Keratinocyte (primary cell): ENCODE measurements around the gene G6PC1. TPM values are rescaled to one million over a fixed set of nuclear protein-coding genes. Genes with fewer than 3 reads are reported as not detected.
"Not testable (repeated sequence)": the region's sequence is repeated elsewhere in the genome, so short reads cannot be mapped to it uniquely, and the experiment has no call there.

Experiments
- DNase-seq: peaks from one replicate; pipeline ENCODE4 v3.0.0-alpha.2; 2011; ENCODE audit warnings: low read depth, missing footprints, low spot score
- FAIRE-seq: peaks from 2 replicates; lab custom pipeline; 2011; peaks lifted over from hg19 to GRCh38; lab: Jason Lieb, UNC
- H2AFZ ChIP-seq: 2 replicates; pipeline ENCODE4 v1.6.0; 2012; ENCODE audit warnings: low read length, control low read depth, inconsistent platforms; ENCODE audit not compliant: control insufficient read depth
- H3K27ac ChIP-seq: 2 replicates; pipeline ENCODE4 v1.5.1; 2011; ENCODE audit warnings: low read length; ENCODE audit not compliant: control insufficient read depth, insufficient read depth
- H3K27me3 ChIP-seq: 3 replicates; pipeline ENCODE4 v1.6.0; 2011; ENCODE audit warnings: low read length; ENCODE audit not compliant: control insufficient read depth, insufficient read depth; ENCODE audit errors: extremely low read depth
- H3K36me3 ChIP-seq, 2 experiments: 2 replicates in 1 of 2; 3 replicates in 1 of 2; pipeline ENCODE4 v1.5.1; 2011; ENCODE audit warnings: low read length in 2 of 2, mild to moderate bottlenecking in 1 of 2; ENCODE audit not compliant: control insufficient read depth in 2 of 2, insufficient read depth in 2 of 2; ENCODE audit errors: extremely low read depth in 1 of 2
- H3K4me1 ChIP-seq: 3 replicates; pipeline ENCODE4 v1.5.1; 2011; ENCODE audit warnings: low read length; ENCODE audit not compliant: control insufficient read depth, insufficient read depth; ENCODE audit errors: extremely low read depth
- H3K4me2 ChIP-seq: 3 replicates; pipeline ENCODE4 v1.6.0; 2011; ENCODE audit warnings: low read depth, low read length; ENCODE audit not compliant: control insufficient read depth, insufficient read depth; ENCODE audit errors: extremely low read depth
- H3K4me3 ChIP-seq, 3 experiments: fragments of 200-600 bp in 1 of 3; sonication (generic) in 1 of 3; 2 replicates in 2 of 3; 3 replicates in 1 of 3; pipeline ENCODE4 v1.5.1; 2011 to 2016; ENCODE audit warnings: low read length in 3 of 3, mild to moderate bottlenecking in 3 of 3, control low read depth in 2 of 3, inconsistent platforms in 1 of 3, low read depth in 1 of 3, mixed read lengths in 1 of 3, mixed run types in 1 of 3, moderate library complexity in 1 of 3; ENCODE audit not compliant: control insufficient read depth in 2 of 3, insufficient read depth in 2 of 3; ENCODE audit errors: extremely low read depth in 1 of 3
- H3K79me2 ChIP-seq: 2 replicates; pipeline ENCODE4 v1.6.0; 2012; ENCODE audit warnings: low read length; ENCODE audit not compliant: control insufficient read depth, insufficient read depth
- H3K9ac ChIP-seq: 3 replicates; pipeline ENCODE4 v1.6.0; 2011; ENCODE audit warnings: low read length; ENCODE audit not compliant: control insufficient read depth, insufficient read depth; ENCODE audit errors: extremely low read depth
- H3K9me1 ChIP-seq: 3 replicates; pipeline ENCODE4 v1.6.0; 2011; ENCODE audit warnings: low read length; ENCODE audit not compliant: control insufficient read depth, insufficient read depth; ENCODE audit errors: extremely low read depth
- H3K9me3 ChIP-seq: 2 replicates; pipeline ENCODE4 v1.5.1; 2012; ENCODE audit warnings: low read depth, low read length; ENCODE audit not compliant: control insufficient read depth
- H4K20me1 ChIP-seq: 3 replicates; pipeline ENCODE4 v1.6.0; 2011; ENCODE audit warnings: low read length; ENCODE audit not compliant: control insufficient read depth, insufficient read depth; ENCODE audit errors: extremely low read depth
- CTCF ChIP-seq, 3 experiments: IDR thresholded peaks in 1 of 3; conservative IDR thresholded peaks in 1 of 3; optimal IDR thresholded peaks in 1 of 3; 2 replicates in 2 of 3; 3 replicates in 1 of 3; pipeline versions ENCODE3 to v1.5.1; 2011; ENCODE audit warnings: low read length in 3 of 3, mild to moderate bottlenecking in 3 of 3, moderate library complexity in 2 of 3, control low read depth in 1 of 3, inconsistent platforms in 1 of 3; ENCODE audit not compliant: insufficient read depth in 2 of 3; ENCODE audit errors: extremely low read depth in 1 of 3
- EZH2 ChIP-seq: IDR thresholded peaks from one replicate; pipeline ENCODE4 v1.6.1; 2012; ENCODE audit warnings: inconsistent platforms, mild to moderate bottlenecking, low read length, moderate library complexity
- dilution Hi-C: fragments of 300-500 bp; cut with MboI; formaldehyde crosslinking; loops from one replicate; pipeline ENCODE4 v1.7.0; 2020; ENCODE audit warnings: low sequenced_read_pairs; ENCODE audit not compliant: extremely low pct_ligation_motif_present
- polyA plus RNA-seq, 5 experiments: library from polyadenylated mRNA; depleted of rRNA in 3 of 5; stranded (reverse) in 3 of 5; stranded (forward) in 1 of 5; unstranded in 1 of 5; fragments of >200 nt; gene quantifications; 1 replicate in 1 of 5; 2 replicates in 3 of 5; 3 replicates in 1 of 5; pipeline versions ENCODE4 v1.2.1 to v1.2.3, GENCODE V29; 2011 to 2012; ENCODE audit warnings: missing spikeins in 2 of 5, low read depth in 1 of 5, low replicate concordance in 1 of 5

G6PC1 gene
- polyA plus RNA-seq, 1 donor (not counting 4 experiments of a cell fraction or from before 2014, with no cell fraction given): not detected

GRCh38 chr17:42913522-42913921 is 12.9 kb downstream of the G6PC1 start:
- Histone ChIP-seq H3K27me3 (peaks cover 6% of the 10 kb centered on the region), H3K9ac (no peak overlapping the region), H3K27ac (no peak overlapping the region), H3K9me3 (no peaks in the 10 kb centered on the region), H3K4me3 (no peak overlapping the region), H3K4me2 (no peak overlapping the region), H3K79me2 (no peaks in the 10 kb centered on the region), H3K36me3 (no peaks in the 10 kb centered on the region), H3K4me1 (no peaks in the 10 kb centered on the region), H3K9me1 (no peaks in the 10 kb centered on the region), H2AFZ (no peak overlapping the region), H4K20me1 (no peaks in the 10 kb centered on the region)
- DNase-seq (no peak), FAIRE-seq (peak; percentile 36)
- dilution Hi-C loops: no loop called here
- TF ChIP-seq EZH2 (no peak), CTCF (optimal IDR thresholded peaks at IDR 0.05 in 1 of 3, IDR thresholded peaks at IDR 0.05 in 1 of 3, conservative IDR thresholded peaks at IDR 0.05 in 1 of 3; ENCODE audit: extremely low read depth in 1 of 3, insufficient read depth in 2 of 3, low read length in 3 of 3) (no peak)

GRCh38 chr17:42913981-42914617 is 13.5 kb downstream of the G6PC1 start:
- no peaks in the 10 kb centered on the region for H3K36me3 ChIP-seq
- H3K9me3 ChIP-seq: no peaks in the 10 kb centered on the region
- no peak overlapping the region for H3K27ac ChIP-seq
- DNase-seq (no peak), FAIRE-seq (no peak)
- no peaks in the 10 kb centered on the region for H3K79me2 ChIP-seq
- no peak overlapping the region for H2AFZ ChIP-seq
- dilution Hi-C loops: no loop called here
- TF ChIP-seq CTCF (optimal IDR thresholded peaks at IDR 0.05 in 1 of 3, IDR thresholded peaks at IDR 0.05 in 1 of 3, conservative IDR thresholded peaks at IDR 0.05 in 1 of 3; ENCODE audit: extremely low read depth in 1 of 3, insufficient read depth in 2 of 3, low read length in 3 of 3): no peak
- no peak for TF ChIP-seq EZH2
- peaks cover 6% of the 10 kb centered on the region for H3K27me3 ChIP-seq
- no peak overlapping the region for H3K4me2 ChIP-seq
- no peaks in the 10 kb centered on the region for H4K20me1 ChIP-seq
- H3K4me3 ChIP-seq: no peak overlapping the region
- H3K9ac ChIP-seq: no peak overlapping the region
- no peaks in the 10 kb centered on the region for H3K4me1 ChIP-seq
- H3K9me1 ChIP-seq: no peaks in the 10 kb centered on the region

- H4K20me1 ChIP-seq, H3K79me2 ChIP-seq, H3K9me3 ChIP-seq, H3K36me3 ChIP-seq, H3K9me1 ChIP-seq, DNase-seq, H3K27me3 ChIP-seq, H3K4me3 ChIP-seq, H3K4me2 ChIP-seq, dilution Hi-C loops, FAIRE-seq, H3K9ac ChIP-seq, H3K4me1 ChIP-seq, H2AFZ ChIP-seq, H3K27ac ChIP-seq: not testable (repeated sequence)
These were observed 14.7 kb downstream of the G6PC1 start for GRCh38 chr17:42915288-42915687.
